Esophagus muscularis mucosa (tissue), 4 donors: ENCODE measurements around the gene IMPA2. TPM values are rescaled to one million over a fixed set of nuclear protein-coding genes. Genes with fewer than 3 reads are reported as not detected.

ENCODE experiments used
- DNase-seq: peaks from one replicate; pipeline ENCODE4 v3.0.0-alpha.2; 2017; ENCODE audit errors: extremely low spot score
- H3K27ac ChIP-seq, 4 donors: fragments of 200-600 bp; sonication (generic); replicated peaks in 1 of 4; 1 replicate in 3 of 4; 2 replicates in 1 of 4; pipeline ENCODE4 v1.5.1; 2016 to 2019; ENCODE audit warnings: mild to moderate bottlenecking in 1 of 4
- H3K27me3 ChIP-seq, 4 donors: fragments of 200-600 bp; sonication (generic); one replicate each; pipeline versions ENCODE4 v1.5.1 to v1.6.0; 2016 to 2019
- H3K36me3 ChIP-seq, 4 donors: fragments of 200-600 bp; sonication (generic); one replicate each; pipeline ENCODE4 v1.5.1; 2016 to 2019
- H3K4me1 ChIP-seq, 4 donors: fragments of 200-600 bp; sonication (generic); one replicate each; pipeline ENCODE4 v1.5.1; 2016 to 2019
- H3K4me3 ChIP-seq, 4 donors: fragments of 200-600 bp; sonication (generic); 1 replicate in 2 of 4; 2 replicates in 2 of 4; pipeline ENCODE4 v1.5.1; 2016 to 2019; ENCODE audit warnings: mild to moderate bottlenecking in 4 of 4, moderate library complexity in 1 of 4
- H3K9me3 ChIP-seq, 4 donors: fragments of 200-600 bp; sonication (generic); 1 replicate in 3 of 4; 2 replicates in 1 of 4; pipeline ENCODE4 v1.5.1; 2016 to 2019
- EP300 ChIP-seq: sonication (generic); formaldehyde crosslinking; IDR thresholded peaks from one replicate; pipeline ENCODE4 v1.6.1; 2017; ENCODE audit warnings: antibody characterized with exemption
- POLR2A ChIP-seq: fragments of 450-650 bp; IDR thresholded peaks from one replicate; pipeline ENCODE4 v1.6.1; 2017; ENCODE audit warnings: antibody characterized with exemption, moderate library complexity, mild to moderate bottlenecking, low read depth
- POLR2AphosphoS5 ChIP-seq, 2 donors: sonication (generic); formaldehyde crosslinking; IDR thresholded peaks; one replicate each; pipeline ENCODE4 v1.6.1; 2017; ENCODE audit warnings: antibody characterized with exemption in 2 of 2
- WGBS: methylation state at CpG from one replicate; pipeline ENCODE4 v1.1.5; 2018; 5-methylcytosine and 5-hydroxymethylcytosine counted together
- intact Hi-C: fragments of 100-400 bp; cut with DNase I; formaldehyde crosslinking; loops from one replicate; pipeline ENCODE4 v1.15.1; 2023
- total RNA-seq, 4 donors: library from RNA; depleted of rRNA; stranded (reverse); fragments of >200 nt; gene quantifications; one replicate each; pipeline versions ENCODE4 v1.1.0 to v1.2.1, GENCODE V29; 2016
- TF ChIP-seq, protein P1 (sequence below), 3 experiments: fragments of 200-600 bp in 2 of 3; fragments of 450-650 bp in 1 of 3; sonication (generic) in 2 of 3; IDR thresholded peaks; one replicate each; pipeline ENCODE4 v1.5.1; 2017 to 2019; ENCODE audit warnings: antibody characterized with exemption in 3 of 3, mild to moderate bottlenecking in 2 of 3, moderate library complexity in 1 of 3

IMPA2 gene
- total RNA-seq, 4 donors from 2014 or later: 90.1 to 317 (median 165) TPM

DNA sequence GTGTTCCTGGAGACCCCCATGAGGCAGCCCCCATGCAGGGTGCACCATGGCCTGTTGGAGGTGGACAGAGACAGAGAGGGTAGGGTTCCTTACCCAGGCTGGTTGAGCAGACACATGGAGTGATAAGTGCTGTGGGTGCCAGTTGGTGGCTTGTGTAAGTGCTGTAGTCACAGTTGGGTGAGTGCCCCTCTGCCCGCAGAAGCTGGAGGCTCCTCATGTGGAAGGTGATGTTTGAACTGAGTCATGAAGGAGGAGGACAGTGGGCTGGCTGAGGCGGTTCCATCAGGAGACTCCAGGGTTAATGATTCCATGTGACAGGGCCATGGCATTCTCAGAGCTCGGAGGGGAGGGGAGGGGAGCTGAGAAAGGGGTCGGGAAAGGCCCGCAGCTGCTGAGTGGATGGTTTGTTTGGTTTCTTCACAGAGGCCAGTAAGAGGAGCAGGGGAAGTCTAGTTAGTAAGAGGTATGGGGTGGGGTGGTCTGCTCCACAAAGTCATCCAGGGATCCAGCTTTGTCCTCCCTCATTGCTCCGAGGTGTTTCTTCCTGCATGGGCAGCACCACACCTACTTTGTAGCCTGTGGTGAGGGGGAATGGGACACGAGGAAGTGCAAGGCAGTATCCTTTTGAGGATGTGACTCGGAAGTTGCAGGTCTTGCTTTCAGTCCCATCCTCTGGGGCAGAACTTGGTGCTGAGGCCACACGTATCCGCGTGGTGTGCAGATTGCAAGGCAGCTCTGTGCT is 13.6 kb downstream of the IMPA2 start:
- no peak for TF ChIP-seq POLR2A
- no peak for TF ChIP-seq POLR2AphosphoS5 (IDR thresholded peaks at IDR 0.05)
- TF ChIP-seq EP300: no peak
- TF ChIP-seq, protein P1, sequence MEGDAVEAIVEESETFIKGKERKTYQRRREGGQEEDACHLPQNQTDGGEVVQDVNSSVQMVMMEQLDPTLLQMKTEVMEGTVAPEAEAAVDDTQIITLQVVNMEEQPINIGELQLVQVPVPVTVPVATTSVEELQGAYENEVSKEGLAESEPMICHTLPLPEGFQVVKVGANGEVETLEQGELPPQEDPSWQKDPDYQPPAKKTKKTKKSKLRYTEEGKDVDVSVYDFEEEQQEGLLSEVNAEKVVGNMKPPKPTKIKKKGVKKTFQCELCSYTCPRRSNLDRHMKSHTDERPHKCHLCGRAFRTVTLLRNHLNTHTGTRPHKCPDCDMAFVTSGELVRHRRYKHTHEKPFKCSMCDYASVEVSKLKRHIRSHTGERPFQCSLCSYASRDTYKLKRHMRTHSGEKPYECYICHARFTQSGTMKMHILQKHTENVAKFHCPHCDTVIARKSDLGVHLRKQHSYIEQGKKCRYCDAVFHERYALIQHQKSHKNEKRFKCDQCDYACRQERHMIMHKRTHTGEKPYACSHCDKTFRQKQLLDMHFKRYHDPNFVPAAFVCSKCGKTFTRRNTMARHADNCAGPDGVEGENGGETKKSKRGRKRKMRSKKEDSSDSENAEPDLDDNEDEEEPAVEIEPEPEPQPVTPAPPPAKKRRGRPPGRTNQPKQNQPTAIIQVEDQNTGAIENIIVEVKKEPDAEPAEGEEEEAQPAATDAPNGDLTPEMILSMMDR (IDR thresholded peaks at IDR 0.05): no peak
- WGBS: 47% methylated on average over 10 of the region's 11 CpGs
- peak overlapping the region in 3 of 4 donors; percentile 44 to 77 (median 51) for H3K27ac ChIP-seq

DNA sequence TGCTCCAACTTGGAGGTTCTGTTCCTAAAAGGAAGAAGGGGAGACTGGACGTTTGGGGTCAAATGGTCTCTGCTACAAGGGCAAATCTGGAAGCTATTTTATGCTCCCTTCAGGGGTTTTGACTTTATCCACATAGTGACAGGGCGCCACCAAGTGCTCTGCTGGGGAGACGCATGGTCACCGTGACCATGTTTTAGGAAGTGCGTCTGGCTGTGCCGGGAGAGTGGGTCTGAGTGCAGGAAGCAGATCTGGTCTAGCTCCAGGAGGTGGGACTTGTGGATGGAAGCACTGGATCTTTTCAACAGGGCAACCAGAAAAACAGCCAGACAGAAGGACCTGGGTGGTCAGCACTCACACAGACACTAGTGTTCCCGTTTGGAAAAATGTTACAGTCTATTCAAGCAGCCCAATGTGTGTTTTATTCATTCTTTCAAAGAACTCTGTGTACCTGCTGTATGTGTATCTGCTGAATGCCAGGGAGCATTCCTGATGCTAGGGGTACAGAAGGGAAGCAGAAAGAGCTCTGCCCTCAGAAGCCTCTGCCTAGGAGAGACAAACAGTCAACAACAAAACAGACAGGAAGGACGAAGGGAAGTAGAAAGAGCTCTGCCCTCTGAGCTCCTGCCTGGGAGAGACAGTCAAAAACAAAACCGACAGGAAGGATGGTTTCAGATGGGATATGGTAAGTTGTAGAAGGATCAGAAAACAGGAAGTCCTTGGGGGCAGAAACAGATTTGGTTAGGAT is 14.3 kb downstream of the IMPA2 start:
- no peaks in the 10 kb centered on the region for H3K27me3 ChIP-seq
- H3K27ac ChIP-seq: peak overlapping the region; percentile 22 to 77 (median 48)
- 10% methylated on average over 9 of the region's 9 CpGs for WGBS
- no peak for DNase-seq
- TF ChIP-seq POLR2A (no peak), EP300 (no peak), POLR2AphosphoS5 (IDR thresholded peaks at IDR 0.05) (peak; percentile 41 to 57)
- TF ChIP-seq, protein P1 (IDR thresholded peaks at IDR 0.05): peak; percentile 74 to 83 (median 81)
- H3K4me1 ChIP-seq: peaks cover 38 to 68% (median 48%) of the 10 kb centered on the region in 4 donors
- intact Hi-C loops: loop anchor here (2.0 to 5.0 kb wide), 2 partner anchors 42 to 57 kb away; no protein-coding TSS in a partner anchor
- peak overlapping the region in 1 of 4 donors; percentile 21 for H3K4me3 ChIP-seq
- H3K9me3 ChIP-seq: no peaks in the 10 kb centered on the region
- peaks cover 0 to 17% (median 9%) of the 10 kb centered on the region in 4 donors for H3K36me3 ChIP-seq

More for the DNA sequence above, 13.6 kb downstream of the IMPA2 start:
- Histone ChIP-seq H3K36me3 (peaks cover 0 to 10% (median 7%) of the 10 kb centered on the region in 4 donors), H3K27me3 (no peaks in the 10 kb centered on the region), H3K9me3 (no peaks in the 10 kb centered on the region), H3K4me1 (peaks cover 45 to 76% (median 52%) of the 10 kb centered on the region in 4 donors), H3K4me3 (peak overlapping the region in 1 of 4 donors; percentile 21)
- DNase-seq: no peak
- intact Hi-C loops: loop anchor here (2.0 to 5.0 kb wide), 2 partner anchors 42 to 56 kb away; no protein-coding TSS in a partner anchor

DNA sequence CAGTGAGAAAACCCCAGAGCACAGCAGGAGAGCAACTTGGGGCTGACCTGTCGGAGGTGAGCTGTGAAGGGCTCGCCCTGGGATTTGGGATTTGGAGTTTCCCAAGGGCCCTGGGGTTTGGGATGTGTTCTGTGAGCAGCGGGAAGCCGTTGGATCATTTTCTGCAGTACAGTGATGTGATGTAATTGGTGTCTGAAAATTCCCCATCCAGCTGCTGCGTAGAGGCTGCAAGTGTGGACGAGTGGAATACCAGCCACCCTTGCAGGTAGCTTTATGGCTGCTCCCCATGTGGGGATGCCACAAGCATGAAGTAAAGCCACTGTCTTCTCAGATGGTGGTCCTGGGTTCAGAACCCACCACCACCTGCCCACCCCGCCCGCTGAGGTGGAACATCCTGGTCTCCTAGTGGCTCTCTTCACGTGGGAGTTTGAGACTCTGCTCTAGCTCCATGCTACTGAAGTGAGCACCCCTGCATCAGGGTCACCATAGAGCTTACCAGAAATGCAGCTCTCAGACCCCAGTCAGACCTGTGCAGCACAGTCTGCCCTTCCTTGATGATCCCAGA is 15.0 kb downstream of the IMPA2 start:
- WGBS: 69% methylated on average over 4 of the region's 9 CpGs
- DNase-seq: no peak
- intact Hi-C loops: loop anchor here (5.0 kb wide), 1 partner anchor 41 kb away; no protein-coding TSS in a partner anchor
- no peaks in the 10 kb centered on the region for H3K27me3 ChIP-seq
- H3K36me3 ChIP-seq: peaks cover 3 to 23% (median 15%) of the 10 kb centered on the region in 4 donors
- H3K4me3 ChIP-seq: no peak overlapping the region
- H3K9me3 ChIP-seq: no peaks in the 10 kb centered on the region
- TF ChIP-seq EP300: no peak
- no peak for TF ChIP-seq POLR2A
- no peak for TF ChIP-seq POLR2AphosphoS5 (IDR thresholded peaks at IDR 0.05)
- TF ChIP-seq, protein P1 (IDR thresholded peaks at IDR 0.05): no peak
- peak overlapping the region; percentile 22 to 77 (median 48) for H3K27ac ChIP-seq
- peaks cover 37 to 62% (median 45%) of the 10 kb centered on the region in 4 donors for H3K4me1 ChIP-seq

DNA sequence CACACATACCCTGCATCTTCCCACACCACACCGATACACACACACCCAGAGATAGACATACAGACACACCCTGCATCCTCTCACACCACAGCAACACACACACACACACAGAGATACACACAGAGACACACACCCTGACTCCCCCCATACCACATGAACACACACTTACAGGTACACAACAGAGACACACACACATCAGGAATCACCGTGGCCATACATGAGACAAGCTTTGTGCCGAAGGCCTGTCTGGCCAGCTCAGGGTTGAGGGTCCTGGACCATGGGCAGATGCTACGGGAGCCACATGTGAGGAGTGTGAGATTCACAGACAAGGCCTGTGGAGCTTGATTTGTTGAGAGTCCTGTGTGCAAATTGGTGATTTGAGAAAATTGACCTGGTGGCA is 15.6 kb downstream of the IMPA2 start:
- intact Hi-C loops: loop anchor here (5.0 kb wide), 1 partner anchor 40 kb away; no protein-coding TSS in a partner anchor
- TF ChIP-seq POLR2AphosphoS5 (IDR thresholded peaks at IDR 0.05) (no peak), EP300 (no peak), POLR2A (no peak)
- TF ChIP-seq, protein P1 (IDR thresholded peaks at IDR 0.05): no peak
- WGBS: 87% methylated on average over 3 of the region's 4 CpGs

More for the DNA sequence above, 15.6 kb downstream of the IMPA2 start:
- no peak for DNase-seq
- Histone ChIP-seq H3K4me3 (no peak overlapping the region), H3K9me3 (no peaks in the 10 kb centered on the region), H3K4me1 (peaks cover 37 to 62% (median 45%) of the 10 kb centered on the region in 4 donors), H3K27me3 (no peaks in the 10 kb centered on the region), H3K27ac (peak overlapping the region in 2 of 4 donors; percentile 59 to 77), H3K36me3 (peaks cover 9 to 30% (median 18%) of the 10 kb centered on the region in 4 donors)
